ENCODE measurements around the gene ANKRD1.

- no peak for TF ChIP-seq CTCF (IDR thresholded peaks at IDR 0.05; ENCODE audit: low read depth, low read length)
- TF ChIP-seq EZH2phosphoT487 (IDR thresholded peaks at IDR 0.05; ENCODE audit: low read depth), result no peak
Observed at GRCh38 chr10:90921906-90922305, 1.0 kb upstream of the ANKRD1 start.

Data from OCI-LY3 (cell line).